Hepatocyte (in vitro differentiated cells): ENCODE measurements around the gene STK32C. TPM values are rescaled to one million over a fixed set of nuclear protein-coding genes. Genes with fewer than 3 reads are reported as not detected.
"Not testable (repeated sequence)": the region's sequence is repeated elsewhere in the genome, so short reads cannot be mapped to it uniquely, and the experiment has no call there.

Experiments
- DNase-seq: peaks from one replicate; pipeline ENCODE4 v3.0.0-alpha.2; 2016; ENCODE audit warnings: low spot score
- H2AFZ ChIP-seq: fragments of 200-600 bp; sonication (generic); 2 replicates; pipeline ENCODE4 v1.6.0; 2016; ENCODE audit warnings: antibody characterized with exemption, mild to moderate bottlenecking
- H3K27ac ChIP-seq: fragments of 200-600 bp; sonication (generic); 2 replicates; pipeline ENCODE4 v1.5.1; 2016; ENCODE audit warnings: mild to moderate bottlenecking
- H3K27me3 ChIP-seq: fragments of 200-600 bp; sonication (generic); 2 replicates; pipeline ENCODE4 v1.6.1; 2016
- H3K36me3 ChIP-seq: fragments of 200-600 bp; sonication (generic); replicated peaks from 2 replicates; pipeline ENCODE4 v1.5.1; 2016; ENCODE audit warnings: low read depth; ENCODE audit not compliant: insufficient read depth
- H3K4me1 ChIP-seq: fragments of 200-600 bp; sonication (generic); 2 replicates; pipeline ENCODE4 v1.5.1; 2016; ENCODE audit warnings: mild to moderate bottlenecking, moderate library complexity; ENCODE audit not compliant: insufficient read depth
- H3K4me2 ChIP-seq: fragments of 200-600 bp; sonication (generic); 2 replicates; pipeline ENCODE4 v1.6.0; 2016
- H3K4me3 ChIP-seq: fragments of 200-600 bp; sonication (generic); 2 replicates; pipeline ENCODE4 v1.5.1; 2016; ENCODE audit warnings: mild to moderate bottlenecking
- H3K79me2 ChIP-seq: fragments of 200-600 bp; sonication (generic); 2 replicates; pipeline ENCODE4 v1.6.0; 2017; ENCODE audit warnings: mild to moderate bottlenecking
- H3K9me2 ChIP-seq: fragments of 200-600 bp; sonication (generic); replicated peaks from 2 replicates; pipeline ENCODE4 v1.6.0; 2017; ENCODE audit warnings: mild to moderate bottlenecking; ENCODE audit not compliant: insufficient read depth
- H3K9me3 ChIP-seq: fragments of 200-600 bp; sonication (generic); 2 replicates; pipeline ENCODE4 v1.5.1; 2016; ENCODE audit warnings: low read depth, mild to moderate bottlenecking
- H4K20me1 ChIP-seq: fragments of 200-600 bp; sonication (generic); 2 replicates; pipeline ENCODE4 v1.6.0; 2016; ENCODE audit warnings: mild to moderate bottlenecking; ENCODE audit not compliant: insufficient read depth, poor library complexity, severe bottlenecking
- EZH2 ChIP-seq: fragments of 200-600 bp; sonication (generic); IDR thresholded peaks from 2 replicates; pipeline ENCODE4 v1.6.1; 2016; ENCODE audit warnings: antibody characterized with exemption, mild to moderate bottlenecking, borderline replicate concordance
- EZH2phosphoT487 ChIP-seq: fragments of 200-600 bp; sonication (generic); IDR thresholded peaks from one replicate; pipeline ENCODE4 v1.6.1; 2018; ENCODE audit warnings: antibody characterized with exemption, mild to moderate bottlenecking, low read depth, moderate library complexity; ENCODE audit not compliant: unreplicated experiment, severe bottlenecking
- WGBS: methylation state at CpG from one replicate; pipeline ENCODE4 v1.1.6; 2016; ENCODE audit warnings: low lambda C conversion rate; ENCODE audit errors: missing lambda C conversion rate; 5-methylcytosine and 5-hydroxymethylcytosine counted together
- polyA plus RNA-seq: library from polyadenylated mRNA; unstranded; fragments of >200 nt; fragmentation: Nextera tagmentation; extraction: Ambion mirVana; gene quantifications from 2 replicates; pipeline ENCODE4 v1.2.1, GENCODE V29; 2016
- total RNA-seq: library from RNA; depleted of rRNA; stranded (reverse); fragments of >200 nt; gene quantifications from 2 replicates; pipeline ENCODE4 v1.2.3, GENCODE V29; 2014
- TF ChIP-seq, protein P1 (sequence below): fragments of 200-600 bp; sonication (generic); IDR thresholded peaks from 2 replicates; pipeline ENCODE4 v1.5.1; 2016; ENCODE audit warnings: antibody characterized with exemption, mild to moderate bottlenecking; ENCODE audit not compliant: poor library complexity

The STK32C gene
- total and polyA plus RNA-seq, 2 experiments from 2014 or later, result 7.9 to 12.2 TPM

DNA sequence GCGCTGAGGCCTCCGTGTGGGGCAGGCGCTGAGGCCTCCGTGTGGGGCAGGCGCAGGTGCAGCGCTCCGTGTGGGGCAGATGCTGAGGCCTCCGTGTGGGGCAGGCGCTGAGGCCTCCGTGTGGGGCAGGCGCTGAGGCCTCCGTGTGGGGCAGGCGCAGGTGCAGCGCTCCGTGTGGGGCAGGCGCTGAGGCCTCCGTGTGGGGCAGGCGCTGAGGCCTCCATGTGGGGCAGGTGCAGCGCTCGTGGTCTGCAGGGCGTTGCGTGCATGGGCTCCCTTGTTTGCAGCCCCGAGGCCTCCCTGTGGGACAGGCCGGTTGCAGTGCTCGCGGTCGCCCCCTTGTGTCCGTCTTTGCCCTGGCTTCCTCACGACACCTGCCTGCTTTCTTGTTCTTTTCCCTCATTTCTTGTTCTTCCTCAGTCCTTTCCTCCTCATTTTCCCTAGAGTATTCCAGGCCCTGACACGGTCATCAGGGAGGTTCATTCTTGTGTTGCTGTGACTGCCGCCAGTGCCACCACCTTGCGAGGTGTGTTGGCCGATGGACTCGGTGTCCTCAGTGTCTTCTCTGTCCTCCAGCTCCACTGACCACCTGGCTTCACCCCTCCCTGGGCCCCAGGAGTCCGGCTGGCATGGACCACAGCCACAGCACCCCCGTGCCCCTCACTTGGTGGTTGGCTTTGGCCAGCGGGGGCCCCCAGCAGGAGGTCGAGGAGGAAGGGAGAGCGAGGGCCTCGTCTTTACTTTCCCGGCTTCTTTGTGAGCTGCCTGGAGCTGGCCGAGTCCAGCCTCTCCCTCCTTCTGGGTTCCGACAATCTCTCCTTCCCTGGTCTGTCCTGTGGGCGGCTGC lies 44.9 kb upstream of the STK32C start:
- not testable (repeated sequence) for H3K9me2 ChIP-seq, H3K36me3 ChIP-seq, H2AFZ ChIP-seq, H4K20me1 ChIP-seq, H3K4me1 ChIP-seq, H3K79me2 ChIP-seq, H3K9me3 ChIP-seq, H3K4me2 ChIP-seq, H3K27ac ChIP-seq, H3K4me3 ChIP-seq, H3K27me3 ChIP-seq
- TF ChIP-seq, protein P1, sequence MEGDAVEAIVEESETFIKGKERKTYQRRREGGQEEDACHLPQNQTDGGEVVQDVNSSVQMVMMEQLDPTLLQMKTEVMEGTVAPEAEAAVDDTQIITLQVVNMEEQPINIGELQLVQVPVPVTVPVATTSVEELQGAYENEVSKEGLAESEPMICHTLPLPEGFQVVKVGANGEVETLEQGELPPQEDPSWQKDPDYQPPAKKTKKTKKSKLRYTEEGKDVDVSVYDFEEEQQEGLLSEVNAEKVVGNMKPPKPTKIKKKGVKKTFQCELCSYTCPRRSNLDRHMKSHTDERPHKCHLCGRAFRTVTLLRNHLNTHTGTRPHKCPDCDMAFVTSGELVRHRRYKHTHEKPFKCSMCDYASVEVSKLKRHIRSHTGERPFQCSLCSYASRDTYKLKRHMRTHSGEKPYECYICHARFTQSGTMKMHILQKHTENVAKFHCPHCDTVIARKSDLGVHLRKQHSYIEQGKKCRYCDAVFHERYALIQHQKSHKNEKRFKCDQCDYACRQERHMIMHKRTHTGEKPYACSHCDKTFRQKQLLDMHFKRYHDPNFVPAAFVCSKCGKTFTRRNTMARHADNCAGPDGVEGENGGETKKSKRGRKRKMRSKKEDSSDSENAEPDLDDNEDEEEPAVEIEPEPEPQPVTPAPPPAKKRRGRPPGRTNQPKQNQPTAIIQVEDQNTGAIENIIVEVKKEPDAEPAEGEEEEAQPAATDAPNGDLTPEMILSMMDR, result peak; percentile 65
- DNase-seq, result peak; percentile 71
- WGBS, result 56% methylated on average over 24 of the region's 44 CpGs

- no peaks in the 10 kb centered on the region for H3K4me1 ChIP-seq
- no peaks in the 10 kb centered on the region for H3K79me2 ChIP-seq
- H3K9me2 ChIP-seq, result no peaks in the 10 kb centered on the region
- no peak overlapping the region for H3K4me3 ChIP-seq
- TF ChIP-seq, protein P1, result no peak
- TF ChIP-seq EZH2 (no peak), EZH2phosphoT487 (no peak)
- H4K20me1 ChIP-seq, result no peaks in the 10 kb centered on the region
- no peak overlapping the region for H3K27ac ChIP-seq
- H3K36me3 ChIP-seq, result no peaks in the 10 kb centered on the region
- H2AFZ ChIP-seq, result no peak overlapping the region
- no peaks in the 10 kb centered on the region for H3K27me3 ChIP-seq
- H3K4me2 ChIP-seq, result no peak overlapping the region
- no peak for DNase-seq
- 83% methylated on average over 25 of the region's 25 CpGs for WGBS
- no peaks in the 10 kb centered on the region for H3K9me3 ChIP-seq
Measured at GRCh38 chr10:132351611-132352010, 43.9 kb upstream of the STK32C start.

GRCh38 chr10:132350946-132351345 lies 43.2 kb upstream of the STK32C start:
- Histone ChIP-seq H3K4me2 (no peak overlapping the region), H3K27me3 (no peaks in the 10 kb centered on the region), H3K27ac (no peak overlapping the region), H3K9me2 (no peaks in the 10 kb centered on the region), H3K36me3 (no peaks in the 10 kb centered on the region), H3K9me3 (no peaks in the 10 kb centered on the region), H3K79me2 (no peaks in the 10 kb centered on the region), H3K4me3 (no peak overlapping the region), H2AFZ (no peak overlapping the region), H3K4me1 (no peaks in the 10 kb centered on the region), H4K20me1 (no peaks in the 10 kb centered on the region)
- TF ChIP-seq EZH2phosphoT487 (no peak), EZH2 (no peak)
- TF ChIP-seq, protein P1, result no peak
- DNase-seq, result no peak
- WGBS, result 93% methylated on average over 17 of the region's 17 CpGs
